ENCODE results near the gene ANKS1A.
A peak's percentile ranks its signal among the peaks of the same experiment; 100 is the strongest.

The ANKS1A gene

DNA sequence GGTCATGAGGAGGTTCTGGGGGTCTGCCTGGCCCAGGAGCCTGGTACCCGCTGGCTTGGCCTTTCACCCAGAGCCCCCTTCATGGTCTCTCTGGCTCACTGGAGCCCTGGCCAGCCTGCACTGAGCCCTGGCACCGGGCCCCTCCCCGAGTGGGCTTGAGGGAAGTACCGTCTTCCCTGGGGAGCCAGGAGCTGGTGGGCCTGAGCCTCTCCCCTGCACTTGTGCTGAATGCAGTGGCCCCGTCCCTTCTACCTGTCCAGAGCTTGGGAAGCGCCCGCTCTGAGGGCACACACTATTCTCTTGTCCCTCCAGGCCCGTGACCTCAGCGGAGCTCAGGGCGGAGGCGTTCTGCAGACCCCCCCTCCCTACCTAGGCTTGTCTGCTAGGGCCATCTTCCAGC is 189.8 kb downstream of the ANKS1A start:
- H3K36me3 ChIP-seq (ENCODE audit: insufficient read depth, insufficient read length, low read length): peaks cover 46% of the 10 kb centered on the region
- H3K27me3 ChIP-seq (ENCODE audit: insufficient read depth, insufficient read length): no peaks in the 10 kb centered on the region
- no peak overlapping the region for H3K4me3 ChIP-seq (ENCODE audit: insufficient read length, low read depth)
- peaks cover 19% of the 10 kb centered on the region for H3K4me1 ChIP-seq (ENCODE audit: insufficient read depth, insufficient read length)
- TF ChIP-seq ZNF274 (IDR thresholded peaks at IDR 0.05; ENCODE audit: low read depth, low read length) (no peak), SUZ12 (IDR thresholded peaks at IDR 0.05; ENCODE audit: extremely low read depth, insufficient read depth, insufficient read length) (no peak), YY1 (IDR thresholded peaks at IDR 0.05; ENCODE audit: insufficient read depth, insufficient read length) (no peak)
- no peaks in the 10 kb centered on the region for H3K9me3 ChIP-seq (ENCODE audit: insufficient read depth, low read length)
- DNase-seq (ENCODE audit: low read depth, low spot score): no peak
- H3K9ac ChIP-seq (ENCODE audit: insufficient read length, low read depth): no peak overlapping the region

DNA sequence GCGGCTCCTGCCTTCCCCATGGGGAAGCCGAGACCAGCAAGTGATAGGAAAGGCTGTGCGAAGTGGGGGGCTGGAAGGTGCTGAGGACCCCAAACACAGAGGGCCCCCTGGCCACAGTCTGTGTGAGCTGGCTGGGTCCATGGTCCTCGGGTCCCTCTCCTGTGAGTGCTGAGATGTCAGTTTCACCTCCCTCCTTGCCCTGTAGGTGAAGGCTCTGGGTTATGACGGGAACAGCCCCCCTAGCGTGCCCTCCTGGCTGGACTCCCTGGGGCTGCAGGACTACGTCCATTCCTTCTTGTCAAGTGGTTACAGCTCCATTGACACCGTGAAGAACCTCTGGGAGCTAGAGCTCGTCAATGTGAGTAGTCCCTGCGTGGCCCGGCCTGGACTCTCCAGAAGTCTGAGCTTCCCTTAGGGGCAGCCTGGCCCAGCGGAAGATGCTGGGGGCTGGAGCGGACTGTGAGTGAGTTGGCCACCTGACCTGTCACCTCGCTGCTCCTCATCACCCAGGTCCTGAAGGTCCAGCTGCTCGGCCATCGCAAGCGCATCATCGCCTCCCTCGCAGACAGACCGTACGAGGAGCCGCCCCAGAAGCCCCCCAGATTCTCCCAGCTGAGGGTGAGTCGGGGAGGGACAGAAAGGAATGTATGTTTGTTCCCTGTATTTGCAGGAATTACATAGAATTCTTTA is 190.4 kb downstream of the ANKS1A start:
- Histone ChIP-seq H3K9ac (ENCODE audit: insufficient read length, low read depth) (no peak overlapping the region), H3K4me3 (ENCODE audit: insufficient read length, low read depth) (no peak overlapping the region), H3K27me3 (ENCODE audit: insufficient read depth, insufficient read length) (no peaks in the 10 kb centered on the region), H3K4me1 (ENCODE audit: insufficient read depth, insufficient read length) (peaks cover 19% of the 10 kb centered on the region), H3K9me3 (ENCODE audit: insufficient read depth, low read length) (no peaks in the 10 kb centered on the region), H3K36me3 (ENCODE audit: insufficient read depth, insufficient read length, low read length) (peaks cover 47% of the 10 kb centered on the region)
- TF ChIP-seq YY1 (IDR thresholded peaks at IDR 0.05; ENCODE audit: insufficient read depth, insufficient read length): no peak
- TF ChIP-seq SUZ12 (IDR thresholded peaks at IDR 0.05; ENCODE audit: extremely low read depth, insufficient read depth, insufficient read length): no peak
- TF ChIP-seq ZNF274 (IDR thresholded peaks at IDR 0.05; ENCODE audit: low read depth, low read length): no peak
- no peak for DNase-seq (ENCODE audit: low read depth, low spot score)

DNA sequence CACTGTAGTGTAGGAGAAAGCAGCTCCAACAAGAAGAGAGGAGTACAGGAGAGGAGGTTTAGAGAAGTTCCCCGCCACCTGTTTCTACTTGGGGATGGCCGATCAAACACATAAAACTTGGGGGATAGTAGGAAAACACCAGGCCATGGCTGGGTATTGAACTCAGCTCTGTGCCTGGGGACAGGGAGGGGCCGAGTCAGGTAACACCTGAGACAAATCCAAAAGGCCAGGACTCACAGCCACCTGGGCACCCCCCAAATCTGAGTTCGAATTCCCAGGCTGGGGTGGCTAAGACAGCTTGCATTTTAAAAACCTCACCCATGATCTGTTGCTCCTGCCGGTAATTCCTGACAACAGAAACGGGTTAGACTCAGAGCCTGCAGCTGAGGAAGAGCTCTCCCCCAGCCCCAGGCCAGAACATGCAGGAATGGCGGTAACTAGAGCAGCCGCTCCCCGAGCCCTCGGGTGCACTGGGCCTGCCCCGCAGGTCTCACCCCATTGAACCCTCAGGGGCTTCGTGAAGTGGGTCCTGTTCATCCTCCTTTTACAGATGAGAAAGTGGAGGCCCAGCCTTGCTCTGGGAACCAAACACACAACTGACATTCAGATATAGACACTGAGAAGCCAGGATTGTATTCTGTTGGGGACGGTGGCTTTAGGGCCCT is 191.1 kb downstream of the ANKS1A start:
- H3K36me3 ChIP-seq (ENCODE audit: insufficient read depth, insufficient read length, low read length): peaks cover 49% of the 10 kb centered on the region
- peaks cover 19% of the 10 kb centered on the region for H3K4me1 ChIP-seq (ENCODE audit: insufficient read depth, insufficient read length)
- H3K9me3 ChIP-seq (ENCODE audit: insufficient read depth, low read length): no peaks in the 10 kb centered on the region
- TF ChIP-seq ZNF274 (IDR thresholded peaks at IDR 0.05; ENCODE audit: low read depth, low read length): no peak
- TF ChIP-seq SUZ12 (IDR thresholded peaks at IDR 0.05; ENCODE audit: extremely low read depth, insufficient read depth, insufficient read length): no peak
- no peak for TF ChIP-seq YY1 (IDR thresholded peaks at IDR 0.05; ENCODE audit: insufficient read depth, insufficient read length)
- H3K9ac ChIP-seq (ENCODE audit: insufficient read length, low read depth): no peak overlapping the region
- H3K27me3 ChIP-seq (ENCODE audit: insufficient read depth, insufficient read length): no peaks in the 10 kb centered on the region
- no peak for DNase-seq (ENCODE audit: low read depth, low spot score)
- no peak overlapping the region for H3K4me3 ChIP-seq (ENCODE audit: insufficient read length, low read depth)

DNA sequence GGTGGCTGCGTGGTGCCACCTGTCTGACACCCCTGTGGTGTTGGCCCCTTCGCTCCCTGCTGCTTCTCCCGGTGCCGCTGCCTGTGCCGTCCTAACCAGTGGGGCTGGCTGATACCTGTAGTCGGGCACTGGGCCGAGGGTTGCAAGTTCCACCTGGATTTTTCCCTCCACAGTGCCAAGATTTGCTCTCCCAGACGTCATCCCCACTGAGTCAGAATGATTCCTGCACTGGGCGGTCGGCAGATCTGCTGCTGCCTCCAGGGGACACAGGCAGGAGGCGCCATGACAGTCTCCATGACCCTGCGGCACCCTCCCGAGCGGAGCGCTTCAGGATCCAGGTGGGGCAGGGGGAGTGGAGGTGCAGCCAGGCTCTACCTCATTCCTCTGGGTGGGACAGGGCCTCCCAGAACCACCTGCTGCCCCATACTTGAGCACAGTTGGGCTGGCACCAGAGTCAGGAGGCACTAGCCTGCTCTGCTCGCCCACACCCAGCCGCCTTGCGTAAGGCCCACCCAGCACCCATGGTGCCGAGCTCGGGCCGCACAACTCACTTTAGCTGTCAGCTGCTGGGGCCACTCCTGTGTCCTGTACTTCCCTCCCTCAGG is 191.9 kb downstream of the ANKS1A start:
- H3K9me3 ChIP-seq (ENCODE audit: insufficient read depth, low read length): no peaks in the 10 kb centered on the region
- H3K4me1 ChIP-seq (ENCODE audit: insufficient read depth, insufficient read length): peaks cover 19% of the 10 kb centered on the region
- DNase-seq (ENCODE audit: low read depth, low spot score): no peak
- no peak for TF ChIP-seq ZNF274 (IDR thresholded peaks at IDR 0.05; ENCODE audit: low read depth, low read length)
- TF ChIP-seq YY1 (IDR thresholded peaks at IDR 0.05; ENCODE audit: insufficient read depth, insufficient read length): no peak
- no peak for TF ChIP-seq SUZ12 (IDR thresholded peaks at IDR 0.05; ENCODE audit: extremely low read depth, insufficient read depth, insufficient read length)
- no peaks in the 10 kb centered on the region for H3K27me3 ChIP-seq (ENCODE audit: insufficient read depth, insufficient read length)
- peaks cover 50% of the 10 kb centered on the region for H3K36me3 ChIP-seq (ENCODE audit: insufficient read depth, insufficient read length, low read length)
- H3K4me3 ChIP-seq (ENCODE audit: insufficient read length, low read depth): no peak overlapping the region
- peak overlapping the region; percentile 4 for H3K9ac ChIP-seq (ENCODE audit: insufficient read length, low read depth)

DNA sequence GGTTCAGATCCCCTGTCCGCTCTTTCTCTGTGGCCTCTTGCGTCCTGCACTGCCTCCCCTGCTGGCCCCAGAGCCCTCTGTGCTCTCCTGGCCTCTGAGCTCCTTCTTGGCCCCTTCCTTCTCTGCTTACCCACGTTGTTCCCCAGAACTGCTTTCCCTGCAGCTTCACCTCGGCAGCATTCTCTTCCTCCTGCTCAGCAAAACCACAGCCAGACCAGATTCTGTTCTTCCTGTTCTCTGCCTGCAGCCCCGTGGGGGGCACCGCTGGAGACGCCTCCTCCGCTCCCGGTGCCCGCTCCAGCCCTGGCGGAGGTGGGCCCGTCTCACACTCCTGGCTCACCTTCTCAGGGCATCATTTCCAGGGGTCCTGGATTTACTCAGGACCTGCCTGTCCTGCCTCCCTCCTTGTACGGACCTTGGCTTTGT is 192.4 kb downstream of the ANKS1A start:
- Histone ChIP-seq H3K4me3 (ENCODE audit: insufficient read length, low read depth) (no peak overlapping the region), H3K9me3 (ENCODE audit: insufficient read depth, low read length) (no peaks in the 10 kb centered on the region), H3K27me3 (ENCODE audit: insufficient read depth, insufficient read length) (no peaks in the 10 kb centered on the region), H3K9ac (ENCODE audit: insufficient read length, low read depth) (peak overlapping the region; percentile 4), H3K36me3 (ENCODE audit: insufficient read depth, insufficient read length, low read length) (peaks cover 55% of the 10 kb centered on the region), H3K4me1 (ENCODE audit: insufficient read depth, insufficient read length) (peaks cover 19% of the 10 kb centered on the region)
- DNase-seq (ENCODE audit: low read depth, low spot score): no peak
- no peak for TF ChIP-seq YY1 (IDR thresholded peaks at IDR 0.05; ENCODE audit: insufficient read depth, insufficient read length)
- no peak for TF ChIP-seq SUZ12 (IDR thresholded peaks at IDR 0.05; ENCODE audit: extremely low read depth, insufficient read depth, insufficient read length)
- TF ChIP-seq ZNF274 (IDR thresholded peaks at IDR 0.05; ENCODE audit: low read depth, low read length): no peak

DNA sequence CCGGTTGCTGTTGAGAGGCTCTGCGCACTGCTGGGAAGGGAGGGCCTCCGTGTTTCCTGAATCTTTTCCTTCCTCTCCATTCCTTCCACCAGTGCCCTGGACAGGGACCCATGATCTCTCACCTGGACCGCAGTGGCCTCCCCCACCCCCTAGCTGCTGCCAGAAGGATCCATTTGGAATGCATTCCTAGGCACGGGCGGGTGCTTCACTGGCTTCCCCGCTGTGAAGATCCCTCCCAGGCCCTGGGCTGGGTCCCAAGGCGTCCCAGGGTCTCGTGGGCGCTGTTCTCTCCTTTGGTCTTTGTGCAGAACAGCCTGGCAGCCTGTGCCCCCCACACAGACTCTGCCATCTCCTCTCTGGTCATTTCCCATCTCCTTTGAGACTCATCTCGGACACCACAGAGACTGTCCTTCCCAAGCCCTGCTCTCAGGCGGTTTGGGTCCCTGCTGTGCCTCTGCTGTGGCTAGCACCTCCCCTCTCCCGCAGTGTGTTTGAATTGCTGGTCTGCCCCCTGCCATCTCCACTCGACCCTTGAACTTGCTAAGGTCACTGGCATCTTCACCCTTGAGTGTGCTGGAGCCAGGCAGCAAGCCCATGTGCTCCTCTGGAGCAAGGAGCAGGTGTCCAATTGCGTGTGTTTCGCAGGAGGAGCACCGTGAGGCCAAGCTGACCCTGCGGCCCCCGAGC is 193.1 kb downstream of the ANKS1A start:
- DNase-seq (ENCODE audit: low read depth, low spot score): no peak
- H3K36me3 ChIP-seq (ENCODE audit: insufficient read depth, insufficient read length, low read length): peaks cover 62% of the 10 kb centered on the region
- no peak overlapping the region for H3K4me3 ChIP-seq (ENCODE audit: insufficient read length, low read depth)
- H3K27me3 ChIP-seq (ENCODE audit: insufficient read depth, insufficient read length): no peaks in the 10 kb centered on the region
- TF ChIP-seq SUZ12 (IDR thresholded peaks at IDR 0.05; ENCODE audit: extremely low read depth, insufficient read depth, insufficient read length): no peak
- TF ChIP-seq YY1 (IDR thresholded peaks at IDR 0.05; ENCODE audit: insufficient read depth, insufficient read length): no peak
- no peak for TF ChIP-seq ZNF274 (IDR thresholded peaks at IDR 0.05; ENCODE audit: low read depth, low read length)
- H3K4me1 ChIP-seq (ENCODE audit: insufficient read depth, insufficient read length): peaks cover 19% of the 10 kb centered on the region
- no peak overlapping the region for H3K9ac ChIP-seq (ENCODE audit: insufficient read length, low read depth)
- H3K9me3 ChIP-seq (ENCODE audit: insufficient read depth, low read length): no peaks in the 10 kb centered on the region
